Ishikawa (cell line): ENCODE measurements around the gene LPP.

Source experiments
- CEBPB ChIP-seq: IDR thresholded peaks from 2 replicates; pipeline ENCODE4 v1.6.1; 2012
- CREB1 ChIP-seq: IDR thresholded peaks from 2 replicates; pipeline ENCODE4 v1.6.1; 2012; ENCODE audit warnings: low read depth
- EGR1 ChIP-seq: IDR thresholded peaks from 2 replicates; pipeline ENCODE4 v1.6.1; 2012
- EP300 ChIP-seq: IDR thresholded peaks from 2 replicates; pipeline ENCODE4 v1.6.1; 2012; ENCODE audit warnings: borderline replicate concordance
- FOXM1 ChIP-seq: IDR thresholded peaks from 2 replicates; pipeline ENCODE4 v1.6.1; 2012; ENCODE audit warnings: low read depth, borderline replicate concordance
- NFIC ChIP-seq: IDR thresholded peaks from 2 replicates; pipeline ENCODE4 v1.6.1; 2012
- RAD21 ChIP-seq: IDR thresholded peaks from 2 replicates; pipeline ENCODE4 v1.6.1; 2012; ENCODE audit warnings: low read depth
- TAF1 ChIP-seq: IDR thresholded peaks from 2 replicates; pipeline ENCODE4 v1.6.1; 2012; ENCODE audit warnings: low read depth, mild to moderate bottlenecking
- TCF12 ChIP-seq: IDR thresholded peaks from 2 replicates; pipeline ENCODE4 v1.6.1; 2012; ENCODE audit warnings: low read depth
- TEAD4 ChIP-seq: IDR thresholded peaks from 2 replicates; pipeline ENCODE4 v1.6.1; 2012
- YY1 ChIP-seq: IDR thresholded peaks from 2 replicates; pipeline ENCODE4 v1.6.1; 2012; ENCODE audit warnings: low read depth
- TF ChIP-seq, protein P1 (sequence below): IDR thresholded peaks from 2 replicates; pipeline ENCODE4 v1.6.1; 2012; ENCODE audit warnings: low read depth, mild to moderate bottlenecking
- TF ChIP-seq, protein P2 (sequence below): IDR thresholded peaks from 2 replicates; pipeline ENCODE4 v1.6.1; 2012
- TF ChIP-seq, protein P3 (sequence below): IDR thresholded peaks from 2 replicates; pipeline ENCODE4 v1.6.1; 2012

DNA sequence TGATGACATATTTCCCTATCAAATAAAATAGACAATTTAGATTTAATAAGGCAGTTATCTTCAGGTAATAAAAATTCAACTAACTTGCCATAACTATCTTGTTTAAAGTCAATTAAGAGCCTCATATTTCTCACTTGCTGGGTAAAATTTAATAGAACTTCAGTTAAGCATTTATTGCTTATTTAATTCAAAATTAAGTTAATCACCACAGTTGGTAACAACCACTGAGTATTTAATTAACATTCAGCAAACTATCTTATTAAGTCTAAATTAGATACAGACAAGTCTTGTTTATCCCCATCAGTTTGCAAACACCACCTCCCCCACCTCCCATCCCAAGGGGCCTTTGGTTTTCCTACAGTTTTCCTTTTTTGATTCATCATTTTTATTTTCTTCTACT, 14.7 kb downstream of the LPP start:
- TF ChIP-seq NFIC = no peak
- TF ChIP-seq FOXM1 = no peak
- TF ChIP-seq TAF1 = no peak
- TF ChIP-seq EGR1 = no peak
- TF ChIP-seq RAD21 = no peak
- no peak for TF ChIP-seq EP300
- TF ChIP-seq, protein P1, sequence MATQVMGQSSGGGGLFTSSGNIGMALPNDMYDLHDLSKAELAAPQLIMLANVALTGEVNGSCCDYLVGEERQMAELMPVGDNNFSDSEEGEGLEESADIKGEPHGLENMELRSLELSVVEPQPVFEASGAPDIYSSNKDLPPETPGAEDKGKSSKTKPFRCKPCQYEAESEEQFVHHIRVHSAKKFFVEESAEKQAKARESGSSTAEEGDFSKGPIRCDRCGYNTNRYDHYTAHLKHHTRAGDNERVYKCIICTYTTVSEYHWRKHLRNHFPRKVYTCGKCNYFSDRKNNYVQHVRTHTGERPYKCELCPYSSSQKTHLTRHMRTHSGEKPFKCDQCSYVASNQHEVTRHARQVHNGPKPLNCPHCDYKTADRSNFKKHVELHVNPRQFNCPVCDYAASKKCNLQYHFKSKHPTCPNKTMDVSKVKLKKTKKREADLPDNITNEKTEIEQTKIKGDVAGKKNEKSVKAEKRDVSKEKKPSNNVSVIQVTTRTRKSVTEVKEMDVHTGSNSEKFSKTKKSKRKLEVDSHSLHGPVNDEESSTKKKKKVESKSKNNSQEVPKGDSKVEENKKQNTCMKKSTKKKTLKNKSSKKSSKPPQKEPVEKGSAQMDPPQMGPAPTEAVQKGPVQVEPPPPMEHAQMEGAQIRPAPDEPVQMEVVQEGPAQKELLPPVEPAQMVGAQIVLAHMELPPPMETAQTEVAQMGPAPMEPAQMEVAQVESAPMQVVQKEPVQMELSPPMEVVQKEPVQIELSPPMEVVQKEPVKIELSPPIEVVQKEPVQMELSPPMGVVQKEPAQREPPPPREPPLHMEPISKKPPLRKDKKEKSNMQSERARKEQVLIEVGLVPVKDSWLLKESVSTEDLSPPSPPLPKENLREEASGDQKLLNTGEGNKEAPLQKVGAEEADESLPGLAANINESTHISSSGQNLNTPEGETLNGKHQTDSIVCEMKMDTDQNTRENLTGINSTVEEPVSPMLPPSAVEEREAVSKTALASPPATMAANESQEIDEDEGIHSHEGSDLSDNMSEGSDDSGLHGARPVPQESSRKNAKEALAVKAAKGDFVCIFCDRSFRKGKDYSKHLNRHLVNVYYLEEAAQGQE = no peak
- no peak for TF ChIP-seq CREB1
- TF ChIP-seq, protein P2, sequence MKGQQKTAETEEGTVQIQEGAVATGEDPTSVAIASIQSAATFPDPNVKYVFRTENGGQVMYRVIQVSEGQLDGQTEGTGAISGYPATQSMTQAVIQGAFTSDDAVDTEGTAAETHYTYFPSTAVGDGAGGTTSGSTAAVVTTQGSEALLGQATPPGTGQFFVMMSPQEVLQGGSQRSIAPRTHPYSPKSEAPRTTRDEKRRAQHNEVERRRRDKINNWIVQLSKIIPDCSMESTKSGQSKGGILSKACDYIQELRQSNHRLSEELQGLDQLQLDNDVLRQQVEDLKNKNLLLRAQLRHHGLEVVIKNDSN = no peak
- no peak for TF ChIP-seq YY1
- TF ChIP-seq CEBPB = no peak
- no peak for TF ChIP-seq TCF12
- TF ChIP-seq, protein P3, sequence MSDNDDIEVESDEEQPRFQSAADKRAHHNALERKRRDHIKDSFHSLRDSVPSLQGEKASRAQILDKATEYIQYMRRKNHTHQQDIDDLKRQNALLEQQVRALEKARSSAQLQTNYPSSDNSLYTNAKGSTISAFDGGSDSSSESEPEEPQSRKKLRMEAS = no peak
- no peak for TF ChIP-seq TEAD4
